Neural crest cell (in vitro differentiated cells): ENCODE measurements around the gene PRKN. TPM values are rescaled to one million over a fixed set of nuclear protein-coding genes. Genes with fewer than 3 reads are reported as not detected.
A peak's percentile ranks its signal among the peaks of the same experiment; 100 is the strongest.

Experiments used
- DNase-seq: peaks from one replicate; pipeline ENCODE4 v3.0.0; 2021; ENCODE audit warnings: low read depth, mixed read lengths, low spot score
- H3K27ac Mint-ChIP-seq: one replicate; pipeline ENCODE4 v1.8.0; 2021; ENCODE audit warnings: mild to moderate bottlenecking, mixed read lengths; ENCODE audit not compliant: unreplicated experiment
- H3K27me3 Mint-ChIP-seq: 2 replicates; pipeline ENCODE4 v1.8.0; 2021; ENCODE audit warnings: low read depth, mild to moderate bottlenecking, mixed read lengths
- H3K36me3 Mint-ChIP-seq: 2 replicates; pipeline ENCODE4 v1.8.0; 2021; ENCODE audit warnings: low read depth, mild to moderate bottlenecking, mixed read lengths
- H3K4me1 Mint-ChIP-seq: 2 replicates; pipeline ENCODE4 v1.8.0; 2021; ENCODE audit warnings: mixed read lengths
- H3K4me3 Mint-ChIP-seq: one replicate; pipeline ENCODE4 v1.8.0; 2021; ENCODE audit warnings: mild to moderate bottlenecking, mixed read lengths
- H3K9me3 Mint-ChIP-seq: 2 replicates; pipeline ENCODE4 v1.8.0; 2021; ENCODE audit warnings: mixed read lengths
- total RNA-seq: library from RNA; stranded (reverse); gene quantifications from 2 replicates; pipeline ENCODE4 v1.2.1, GENCODE V29; 2021
- TF ChIP-seq, protein P1 (sequence below): fragments of 200-600 bp; sonication (generic); conservative IDR thresholded peaks from 2 replicates; pipeline ENCODE4 v1.5.0; 2021; ENCODE audit warnings: antibody characterized with exemption, mild to moderate bottlenecking

The PRKN gene
- total RNA-seq, 1 donor from 2014 or later = 3.2 TPM

DNA sequence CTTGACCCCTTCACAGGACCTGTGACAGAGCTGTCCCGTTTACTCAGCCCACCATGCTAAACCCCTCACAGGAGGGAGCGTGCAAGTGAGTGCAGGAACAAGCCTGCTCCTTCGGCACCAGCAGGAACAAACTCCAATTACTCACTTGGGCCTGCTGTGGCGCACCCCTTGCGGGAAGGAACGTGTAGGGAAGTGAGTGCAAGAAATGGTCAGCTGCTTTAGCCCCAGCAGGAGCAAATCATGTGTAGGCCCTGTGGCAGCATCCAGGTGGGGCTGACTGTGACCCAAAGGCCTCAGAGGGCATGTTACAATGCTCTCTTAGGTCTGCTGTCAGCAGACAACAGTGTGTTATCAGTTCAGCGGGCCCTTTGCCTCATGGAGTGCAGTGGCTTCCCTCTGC is 574.4 kb downstream of the PRKN start:
- no peaks in the 10 kb centered on the region for H3K27me3 Mint-ChIP-seq
- TF ChIP-seq, protein P1, sequence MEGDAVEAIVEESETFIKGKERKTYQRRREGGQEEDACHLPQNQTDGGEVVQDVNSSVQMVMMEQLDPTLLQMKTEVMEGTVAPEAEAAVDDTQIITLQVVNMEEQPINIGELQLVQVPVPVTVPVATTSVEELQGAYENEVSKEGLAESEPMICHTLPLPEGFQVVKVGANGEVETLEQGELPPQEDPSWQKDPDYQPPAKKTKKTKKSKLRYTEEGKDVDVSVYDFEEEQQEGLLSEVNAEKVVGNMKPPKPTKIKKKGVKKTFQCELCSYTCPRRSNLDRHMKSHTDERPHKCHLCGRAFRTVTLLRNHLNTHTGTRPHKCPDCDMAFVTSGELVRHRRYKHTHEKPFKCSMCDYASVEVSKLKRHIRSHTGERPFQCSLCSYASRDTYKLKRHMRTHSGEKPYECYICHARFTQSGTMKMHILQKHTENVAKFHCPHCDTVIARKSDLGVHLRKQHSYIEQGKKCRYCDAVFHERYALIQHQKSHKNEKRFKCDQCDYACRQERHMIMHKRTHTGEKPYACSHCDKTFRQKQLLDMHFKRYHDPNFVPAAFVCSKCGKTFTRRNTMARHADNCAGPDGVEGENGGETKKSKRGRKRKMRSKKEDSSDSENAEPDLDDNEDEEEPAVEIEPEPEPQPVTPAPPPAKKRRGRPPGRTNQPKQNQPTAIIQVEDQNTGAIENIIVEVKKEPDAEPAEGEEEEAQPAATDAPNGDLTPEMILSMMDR = no peak
- H3K4me3 Mint-ChIP-seq = no peak overlapping the region
- H3K27ac Mint-ChIP-seq = no peak overlapping the region
- no peaks in the 10 kb centered on the region for H3K9me3 Mint-ChIP-seq
- H3K4me1 Mint-ChIP-seq = no peaks in the 10 kb centered on the region
- no peak for DNase-seq
- no peaks in the 10 kb centered on the region for H3K36me3 Mint-ChIP-seq

DNA sequence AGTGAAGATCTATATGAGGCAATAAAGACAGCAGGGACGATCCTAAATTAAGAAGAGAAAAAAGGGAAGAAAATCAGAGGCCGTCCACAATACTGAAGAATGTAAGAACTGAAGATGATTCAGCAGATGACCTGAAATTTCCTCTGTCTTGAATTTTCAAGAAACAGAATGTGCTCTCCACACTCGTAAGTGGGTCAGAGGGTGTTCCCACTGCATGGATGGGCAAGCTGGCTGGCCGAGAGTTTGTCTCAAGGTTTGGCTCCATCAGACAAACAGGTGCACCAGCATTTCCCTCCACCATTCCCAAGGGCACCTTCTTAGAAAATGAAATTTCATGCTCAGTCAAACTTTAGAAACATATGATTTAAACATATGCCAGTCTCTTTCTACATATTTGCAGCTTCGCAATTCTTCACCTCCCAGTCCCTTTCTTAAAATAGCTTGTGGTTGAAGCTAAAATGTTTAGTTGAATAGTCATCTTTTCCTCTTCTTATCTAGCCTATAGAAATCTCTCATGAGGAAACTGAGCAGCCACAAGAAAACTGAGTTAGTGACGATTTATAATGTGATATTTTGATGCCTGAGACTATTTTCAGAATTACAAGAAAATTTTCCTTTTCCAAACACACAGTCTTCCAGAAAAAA is 576.4 kb downstream of the PRKN start:
- Mint-ChIP-seq H3K27me3 (no peaks in the 10 kb centered on the region), H3K9me3 (no peaks in the 10 kb centered on the region), H3K36me3 (no peaks in the 10 kb centered on the region), H3K4me3 (no peak overlapping the region), H3K27ac (no peak overlapping the region), H3K4me1 (no peaks in the 10 kb centered on the region)
- TF ChIP-seq, protein P1 = no peak
- no peak for DNase-seq

GRCh38 chr6:162150295-162150694 is 577.3 kb downstream of the PRKN start:
- Mint-ChIP-seq H3K4me3 (no peak overlapping the region), H3K4me1 (no peaks in the 10 kb centered on the region), H3K27me3 (no peaks in the 10 kb centered on the region), H3K27ac (peak overlapping the region; percentile 14), H3K36me3 (no peaks in the 10 kb centered on the region), H3K9me3 (peaks cover under 1% of the 10 kb centered on the region)
- no peak for DNase-seq
- TF ChIP-seq, protein P1 = no peak

DNA sequence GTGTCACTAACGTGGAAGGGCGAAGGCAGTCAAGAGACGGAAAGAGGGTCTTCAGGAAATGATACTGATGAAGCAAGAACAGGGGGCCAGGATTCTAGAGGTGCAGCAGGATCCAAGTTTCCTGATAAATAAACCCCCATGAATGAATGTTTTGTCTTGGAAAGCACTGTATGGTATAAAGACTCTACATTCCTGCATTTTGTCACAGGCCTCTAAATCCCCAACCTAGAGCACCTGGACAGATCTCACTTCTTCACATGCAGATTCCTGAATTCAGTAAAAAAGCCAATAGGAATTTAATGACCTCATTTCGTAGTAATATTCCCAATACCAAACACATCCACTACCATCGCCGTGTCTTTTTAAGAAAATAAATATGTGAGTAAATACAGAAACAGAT is 577.8 kb downstream of the PRKN start:
- peaks cover 3% of the 10 kb centered on the region for H3K9me3 Mint-ChIP-seq
- DNase-seq = no peak
- H3K4me3 Mint-ChIP-seq = no peak overlapping the region
- H3K36me3 Mint-ChIP-seq = no peaks in the 10 kb centered on the region
- no peak overlapping the region for H3K27ac Mint-ChIP-seq
- TF ChIP-seq, protein P1 = no peak
- no peaks in the 10 kb centered on the region for H3K4me1 Mint-ChIP-seq
- no peaks in the 10 kb centered on the region for H3K27me3 Mint-ChIP-seq

- Mint-ChIP-seq H3K9me3 (peaks cover 3% of the 10 kb centered on the region), H3K27me3 (no peaks in the 10 kb centered on the region), H3K4me1 (no peaks in the 10 kb centered on the region), H3K36me3 (no peaks in the 10 kb centered on the region), H3K4me3 (no peak overlapping the region), H3K27ac (no peak overlapping the region)
- TF ChIP-seq, protein P1 = no peak
- DNase-seq = no peak
These were observed 579.8 kb downstream of the PRKN start for GRCh38 chr6:162147805-162148204.
